Body of pancreas (tissue), 4 donors: Measurements from ENCODE around the gene B4GALT2.

Experiments
- POLR2A ChIP-seq, 3 donors: fragments of 450-650 bp; IDR thresholded peaks; one replicate each; pipeline ENCODE4 v1.6.1; 2016; ENCODE audit warnings: antibody characterized with exemption in 3 of 3, mild to moderate bottlenecking in 2 of 3
- TF ChIP-seq, protein P1 (sequence below), 7 experiments: fragments of 450-650 bp in 4 of 7; fragments of 200-600 bp in 3 of 7; sonication (generic) in 3 of 7; IDR thresholded peaks; one replicate each; pipeline ENCODE4 v1.5.1; 2016 to 2019; ENCODE audit warnings: antibody characterized with exemption in 7 of 7

DNA sequence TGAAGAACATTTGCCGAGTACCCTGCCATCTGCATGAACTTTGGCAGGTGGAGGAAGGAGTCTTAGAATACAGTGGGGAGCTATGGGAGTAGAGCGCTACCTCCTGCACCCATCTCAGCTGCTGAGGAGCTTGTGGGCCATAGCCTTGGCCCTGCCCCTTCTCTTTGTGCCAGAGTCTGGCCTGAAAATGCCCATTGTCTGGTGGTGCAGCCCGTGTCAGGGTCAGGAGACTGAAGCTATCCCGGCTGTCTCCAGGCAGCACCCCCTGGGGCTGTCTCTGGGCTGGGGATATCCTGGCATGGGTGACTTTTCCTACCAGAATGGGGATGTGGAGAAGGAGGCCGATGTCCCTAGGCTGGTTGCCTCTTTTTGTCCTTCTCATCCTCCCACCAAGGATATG, 25.0 kb upstream of the B4GALT2 start:
- TF ChIP-seq POLR2A (IDR thresholded peaks at IDR 0.05) = no peak
- TF ChIP-seq, protein P1, sequence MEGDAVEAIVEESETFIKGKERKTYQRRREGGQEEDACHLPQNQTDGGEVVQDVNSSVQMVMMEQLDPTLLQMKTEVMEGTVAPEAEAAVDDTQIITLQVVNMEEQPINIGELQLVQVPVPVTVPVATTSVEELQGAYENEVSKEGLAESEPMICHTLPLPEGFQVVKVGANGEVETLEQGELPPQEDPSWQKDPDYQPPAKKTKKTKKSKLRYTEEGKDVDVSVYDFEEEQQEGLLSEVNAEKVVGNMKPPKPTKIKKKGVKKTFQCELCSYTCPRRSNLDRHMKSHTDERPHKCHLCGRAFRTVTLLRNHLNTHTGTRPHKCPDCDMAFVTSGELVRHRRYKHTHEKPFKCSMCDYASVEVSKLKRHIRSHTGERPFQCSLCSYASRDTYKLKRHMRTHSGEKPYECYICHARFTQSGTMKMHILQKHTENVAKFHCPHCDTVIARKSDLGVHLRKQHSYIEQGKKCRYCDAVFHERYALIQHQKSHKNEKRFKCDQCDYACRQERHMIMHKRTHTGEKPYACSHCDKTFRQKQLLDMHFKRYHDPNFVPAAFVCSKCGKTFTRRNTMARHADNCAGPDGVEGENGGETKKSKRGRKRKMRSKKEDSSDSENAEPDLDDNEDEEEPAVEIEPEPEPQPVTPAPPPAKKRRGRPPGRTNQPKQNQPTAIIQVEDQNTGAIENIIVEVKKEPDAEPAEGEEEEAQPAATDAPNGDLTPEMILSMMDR (IDR thresholded peaks at IDR 0.05) = no peak
